GM23248 (cell line): ENCODE data around the gene ELFN1. TPM values are rescaled to one million over a fixed set of nuclear protein-coding genes. Genes with fewer than 3 reads are reported as not detected.
A peak's percentile ranks its signal among the peaks of the same experiment; 100 is the strongest.

ENCODE experiments used
- DNase-seq: peaks from one replicate; pipeline ENCODE4 v3.0.0-alpha.2; 2015
- H2AFZ ChIP-seq: fragments of 200-600 bp; sonication (generic); 2 replicates; pipeline ENCODE4 v1.6.1; 2016; ENCODE audit warnings: antibody characterized with exemption
- H3F3A ChIP-seq: fragments of 200-600 bp; sonication (generic); 2 replicates; pipeline ENCODE4 v1.6.1; 2016; ENCODE audit warnings: mild to moderate bottlenecking, antibody characterized with exemption, mixed run types; ENCODE audit not compliant: insufficient read depth
- H3K27ac ChIP-seq: fragments of 200-600 bp; sonication (generic); 2 replicates; pipeline ENCODE4 v1.5.1; 2016; ENCODE audit warnings: mild to moderate bottlenecking
- H3K27me3 ChIP-seq: fragments of 200-600 bp; sonication (generic); replicated peaks from 2 replicates; pipeline ENCODE4 v1.6.1; 2016; ENCODE audit warnings: mild to moderate bottlenecking; ENCODE audit not compliant: insufficient read depth
- H3K36me3 ChIP-seq: fragments of 200-600 bp; sonication (generic); 2 replicates; pipeline ENCODE4 v1.6.1; 2016; ENCODE audit warnings: low read depth, mild to moderate bottlenecking
- H3K4me1 ChIP-seq: fragments of 200-600 bp; sonication (generic); 2 replicates; pipeline ENCODE4 v1.6.1; 2016; ENCODE audit warnings: mild to moderate bottlenecking; ENCODE audit not compliant: insufficient read depth
- H3K4me2 ChIP-seq: fragments of 200-600 bp; sonication (generic); one replicate; pipeline ENCODE4 v1.6.1; 2016; ENCODE audit warnings: mild to moderate bottlenecking; ENCODE audit not compliant: unreplicated experiment
- H3K4me3 ChIP-seq: fragments of 200-600 bp; sonication (generic); 2 replicates; pipeline ENCODE4 v1.5.1; 2016; ENCODE audit warnings: mild to moderate bottlenecking
- H3K79me2 ChIP-seq: fragments of 200-600 bp; sonication (generic); 2 replicates; pipeline ENCODE4 v1.6.1; 2016; ENCODE audit warnings: mild to moderate bottlenecking; ENCODE audit not compliant: insufficient read depth
- H3K9ac ChIP-seq: fragments of 200-600 bp; sonication (generic); 2 replicates; pipeline ENCODE4 v1.6.1; 2016; ENCODE audit warnings: mild to moderate bottlenecking
- H3K9me2 ChIP-seq: fragments of 200-600 bp; sonication (generic); 2 replicates; pipeline ENCODE4 v1.6.1; 2016; ENCODE audit warnings: mixed run types, mild to moderate bottlenecking, moderate library complexity; ENCODE audit not compliant: insufficient read depth
- H3K9me3 ChIP-seq: fragments of 200-600 bp; sonication (generic); one replicate; pipeline ENCODE4 v1.6.1; 2017; ENCODE audit warnings: low read depth
- H4K20me1 ChIP-seq: fragments of 200-600 bp; sonication (generic); 2 replicates; pipeline ENCODE4 v1.6.0; 2016; ENCODE audit not compliant: insufficient read depth
- EZH2 ChIP-seq: fragments of 200-600 bp; sonication (generic); IDR thresholded peaks from 2 replicates; pipeline ENCODE4 v1.6.1; 2018; ENCODE audit warnings: antibody characterized with exemption, mild to moderate bottlenecking; ENCODE audit not compliant: insufficient read depth, poor library complexity, severe bottlenecking
- EZH2phosphoT487 ChIP-seq: fragments of 200-600 bp; sonication (generic); IDR thresholded peaks from 2 replicates; pipeline ENCODE4 v1.6.1; 2018; ENCODE audit warnings: antibody characterized with exemption, moderate library complexity, mild to moderate bottlenecking, low read depth; ENCODE audit not compliant: insufficient read depth
- WGBS, 2 experiments: methylation state at CpG; one replicate each; pipeline ENCODE4 v1.1.6; 2015 to 2017; ENCODE audit warnings: low lambda C conversion rate in 2 of 2, low coverage in 1 of 2; ENCODE audit errors: missing lambda C conversion rate in 2 of 2; 5-methylcytosine and 5-hydroxymethylcytosine counted together
- in situ Hi-C: fragments of 300-500 bp; cut with MboI; formaldehyde crosslinking; loops from 2 replicates; pipeline ENCODE4 v1.15.0; 2020
- polyA plus RNA-seq: library from polyadenylated mRNA; unstranded; fragments of >200 nt; fragmentation: Nextera tagmentation; extraction: Ambion mirVana; gene quantifications from 2 replicates; pipeline ENCODE4 v1.2.1, GENCODE V29; 2016
- total RNA-seq: library from RNA; depleted of rRNA; stranded (reverse); fragments of >200 nt; shearing (Covaris generic); gene quantifications from 2 replicates; pipeline ENCODE4 v1.2.3, GENCODE V29; 2014

The ELFN1 gene
- total and polyA plus RNA-seq, 2 experiments from 2014 or later = 0.13 to 6.2 TPM

GRCh38 chr7:1720326-1720725 is 50.2 kb downstream of the ELFN1 start:
- Histone ChIP-seq H2AFZ (no peak overlapping the region), H3K36me3 (no peaks in the 10 kb centered on the region), H4K20me1 (no peaks in the 10 kb centered on the region), H3K4me3 (no peak overlapping the region), H3K9ac (no peak overlapping the region), H3K27me3 (no peaks in the 10 kb centered on the region), H3K9me3 (no peaks in the 10 kb centered on the region), H3K9me2 (no peaks in the 10 kb centered on the region), H3K27ac (no peak overlapping the region), H3K79me2 (no peaks in the 10 kb centered on the region), H3F3A (no peaks in the 10 kb centered on the region), H3K4me1 (no peaks in the 10 kb centered on the region), H3K4me2 (no peak overlapping the region)
- in situ Hi-C loops = no loop called here
- 74 to 79% methylated on average over 7 to 8 of the region's 8 CpGs for WGBS, 2 experiments
- no peak for TF ChIP-seq EZH2phosphoT487
- no peak for TF ChIP-seq EZH2
- no peak for DNase-seq

DNA sequence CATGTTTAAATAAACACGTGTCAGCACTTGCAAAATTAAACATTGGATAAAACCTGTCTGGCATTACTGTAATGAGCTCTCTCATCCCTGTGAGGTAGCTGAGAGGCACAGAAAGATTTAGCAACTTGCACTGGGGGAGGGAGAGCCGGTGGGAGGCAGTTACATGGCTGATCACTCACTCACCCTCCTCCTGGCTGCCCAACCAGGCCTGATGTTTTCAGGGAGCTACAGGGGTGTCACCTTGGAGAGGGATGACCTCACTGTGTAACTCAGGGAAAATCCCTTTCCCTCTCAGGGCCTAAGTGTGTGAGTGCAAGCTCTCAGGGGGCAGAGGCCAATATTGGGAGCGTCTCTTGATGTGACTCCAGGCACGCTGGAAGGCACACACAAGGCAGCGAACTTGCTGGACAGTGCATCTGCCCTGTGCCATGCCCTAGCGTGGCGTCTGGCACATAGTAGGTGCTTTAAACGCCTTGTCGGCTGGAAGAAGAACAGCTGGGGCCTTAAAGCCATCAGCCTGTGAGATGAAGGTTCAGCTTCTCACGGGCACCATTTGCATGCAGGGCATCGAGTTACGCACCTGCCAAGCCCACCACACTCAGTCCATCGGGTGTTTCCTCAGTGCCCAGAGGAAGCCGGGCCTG is 51.1 kb downstream of the ELFN1 start:
- in situ Hi-C loops = no loop called here
- Histone ChIP-seq H3K9me3 (no peaks in the 10 kb centered on the region), H3K9me2 (no peaks in the 10 kb centered on the region), H3K27me3 (no peaks in the 10 kb centered on the region), H3K4me1 (no peaks in the 10 kb centered on the region), H2AFZ (no peak overlapping the region), H3F3A (no peaks in the 10 kb centered on the region), H3K27ac (no peak overlapping the region), H3K4me3 (no peak overlapping the region), H3K36me3 (no peaks in the 10 kb centered on the region), H4K20me1 (no peaks in the 10 kb centered on the region), H3K4me2 (no peak overlapping the region), H3K9ac (no peak overlapping the region), H3K79me2 (no peaks in the 10 kb centered on the region)
- TF ChIP-seq EZH2phosphoT487 (no peak), EZH2 (no peak)
- DNase-seq = peak; percentile 49
- 82 to 85% methylated on average over 14 of the region's 14 CpGs for WGBS, 2 experiments

GRCh38 chr7:1723254-1723653 is 53.2 kb downstream of the ELFN1 start:
- Histone ChIP-seq H3K9ac (no peak overlapping the region), H3K79me2 (no peaks in the 10 kb centered on the region), H4K20me1 (no peaks in the 10 kb centered on the region), H3K27ac (no peak overlapping the region), H3F3A (no peaks in the 10 kb centered on the region), H3K4me2 (no peak overlapping the region), H3K9me3 (no peaks in the 10 kb centered on the region), H3K9me2 (no peaks in the 10 kb centered on the region), H3K4me1 (no peaks in the 10 kb centered on the region), H3K36me3 (no peaks in the 10 kb centered on the region), H3K27me3 (no peaks in the 10 kb centered on the region), H3K4me3 (no peak overlapping the region), H2AFZ (no peak overlapping the region)
- 92% methylated on average over 13 of the region's 13 CpGs for WGBS, 2 experiments
- in situ Hi-C loops = no loop called here
- TF ChIP-seq EZH2phosphoT487 (no peak), EZH2 (no peak)
- DNase-seq = no peak

DNA sequence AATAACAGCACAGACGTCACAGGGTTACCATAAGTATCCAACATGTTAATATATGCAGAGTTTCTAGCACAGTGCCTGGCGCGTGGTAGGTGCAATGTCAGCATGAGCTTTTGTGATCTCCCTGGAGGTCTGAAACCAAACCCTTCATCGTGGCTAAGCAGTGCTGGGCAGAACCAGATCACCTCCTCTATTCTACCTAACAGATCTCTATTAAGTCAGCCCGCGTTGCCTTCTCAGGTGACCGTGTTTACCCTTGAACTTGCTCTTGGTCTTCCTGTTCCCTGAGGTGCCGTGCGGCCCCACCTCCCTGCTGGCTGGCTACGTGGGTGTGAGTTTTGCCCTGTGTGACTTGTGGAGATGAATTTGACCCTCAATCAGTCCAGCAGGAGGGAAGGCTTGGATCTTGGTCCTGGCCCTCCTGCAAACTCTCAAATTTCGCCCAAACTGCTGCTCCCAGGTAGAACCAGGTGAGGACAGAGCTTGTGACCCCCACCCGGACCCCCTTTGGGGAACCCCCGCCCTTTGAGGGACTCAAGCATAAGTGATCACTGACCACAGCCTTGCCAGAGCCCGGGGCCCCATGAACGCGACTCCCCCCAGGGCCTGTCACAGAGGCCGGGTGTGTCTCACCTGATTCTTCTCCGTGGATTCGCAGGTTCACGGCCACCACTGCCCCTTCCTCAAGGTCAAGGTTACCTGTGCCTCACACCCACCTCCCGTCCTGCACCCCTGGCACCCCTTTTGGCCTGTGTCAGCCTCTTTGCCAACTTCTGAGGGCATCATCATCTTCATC is 54.2 kb downstream of the ELFN1 start:
- Histone ChIP-seq H3K27ac (no peak overlapping the region), H3K27me3 (no peaks in the 10 kb centered on the region), H3K36me3 (no peaks in the 10 kb centered on the region), H3K4me1 (no peaks in the 10 kb centered on the region), H2AFZ (no peak overlapping the region), H3K4me2 (no peak overlapping the region), H3F3A (no peaks in the 10 kb centered on the region), H4K20me1 (no peaks in the 10 kb centered on the region), H3K9me2 (no peaks in the 10 kb centered on the region), H3K9me3 (no peaks in the 10 kb centered on the region), H3K9ac (no peak overlapping the region), H3K4me3 (no peak overlapping the region), H3K79me2 (no peaks in the 10 kb centered on the region)
- in situ Hi-C loops = no loop called here
- no peak for DNase-seq
- no peak for TF ChIP-seq EZH2
- no peak for TF ChIP-seq EZH2phosphoT487
- 80 to 85% methylated on average over 19 to 21 of the region's 21 CpGs for WGBS, 2 experiments
